Esophagus muscularis mucosa (tissue), 4 donors: ENCODE data around the gene PSMD14. TPM values are rescaled to one million over a fixed set of nuclear protein-coding genes. Genes with fewer than 3 reads are reported as not detected.

Experiments used
- DNase-seq: peaks from one replicate; pipeline ENCODE4 v3.0.0-alpha.2; 2017; ENCODE audit errors: extremely low spot score
- H3K27ac ChIP-seq, 4 donors: fragments of 200-600 bp; sonication (generic); replicated peaks in 1 of 4; 1 replicate in 3 of 4; 2 replicates in 1 of 4; pipeline ENCODE4 v1.5.1; 2016 to 2019; ENCODE audit warnings: mild to moderate bottlenecking in 1 of 4
- H3K27me3 ChIP-seq, 4 donors: fragments of 200-600 bp; sonication (generic); one replicate each; pipeline versions ENCODE4 v1.5.1 to v1.6.0; 2016 to 2019
- H3K36me3 ChIP-seq, 4 donors: fragments of 200-600 bp; sonication (generic); one replicate each; pipeline ENCODE4 v1.5.1; 2016 to 2019
- H3K4me1 ChIP-seq, 4 donors: fragments of 200-600 bp; sonication (generic); one replicate each; pipeline ENCODE4 v1.5.1; 2016 to 2019
- H3K4me3 ChIP-seq, 4 donors: fragments of 200-600 bp; sonication (generic); 1 replicate in 2 of 4; 2 replicates in 2 of 4; pipeline ENCODE4 v1.5.1; 2016 to 2019; ENCODE audit warnings: mild to moderate bottlenecking in 4 of 4, moderate library complexity in 1 of 4
- H3K9me3 ChIP-seq, 4 donors: fragments of 200-600 bp; sonication (generic); 1 replicate in 3 of 4; 2 replicates in 1 of 4; pipeline ENCODE4 v1.5.1; 2016 to 2019
- CTCF ChIP-seq, 3 experiments: fragments of 200-600 bp in 2 of 3; fragments of 450-650 bp in 1 of 3; sonication (generic) in 2 of 3; IDR thresholded peaks; one replicate each; pipeline ENCODE4 v1.5.1; 2017 to 2019; ENCODE audit warnings: antibody characterized with exemption in 3 of 3, mild to moderate bottlenecking in 2 of 3, moderate library complexity in 1 of 3
- EP300 ChIP-seq: sonication (generic); formaldehyde crosslinking; IDR thresholded peaks from one replicate; pipeline ENCODE4 v1.6.1; 2017; ENCODE audit warnings: antibody characterized with exemption
- POLR2A ChIP-seq: fragments of 450-650 bp; IDR thresholded peaks from one replicate; pipeline ENCODE4 v1.6.1; 2017; ENCODE audit warnings: antibody characterized with exemption, moderate library complexity, mild to moderate bottlenecking, low read depth
- POLR2AphosphoS5 ChIP-seq, 2 donors: sonication (generic); formaldehyde crosslinking; IDR thresholded peaks; one replicate each; pipeline ENCODE4 v1.6.1; 2017; ENCODE audit warnings: antibody characterized with exemption in 2 of 2
- WGBS: methylation state at CpG from one replicate; pipeline ENCODE4 v1.1.5; 2018; 5-methylcytosine and 5-hydroxymethylcytosine counted together
- intact Hi-C: fragments of 100-400 bp; cut with DNase I; formaldehyde crosslinking; loops from one replicate; pipeline ENCODE4 v1.15.1; 2023
- total RNA-seq, 4 donors: library from RNA; depleted of rRNA; stranded (reverse); fragments of >200 nt; gene quantifications; one replicate each; pipeline versions ENCODE4 v1.1.0 to v1.2.1, GENCODE V29; 2016

The PSMD14 gene
- total RNA-seq, 4 donors from 2014 or later: 26.1 to 46.2 (median 35.7) TPM

GRCh38 chr2:161343235-161343634 is 35.0 kb downstream of the PSMD14 start:
- no peaks in the 10 kb centered on the region for H3K9me3 ChIP-seq
- no peaks in the 10 kb centered on the region for H3K4me1 ChIP-seq
- no peak overlapping the region for H3K4me3 ChIP-seq
- TF ChIP-seq CTCF (IDR thresholded peaks at IDR 0.05): no peak
- TF ChIP-seq EP300: no peak
- TF ChIP-seq POLR2A: no peak
- no peak for TF ChIP-seq POLR2AphosphoS5 (IDR thresholded peaks at IDR 0.05)
- intact Hi-C loops: no loop called here
- no peaks in the 10 kb centered on the region for H3K27me3 ChIP-seq
- no peak overlapping the region for H3K27ac ChIP-seq
- peaks cover 0 to 4% (median 0%) of the 10 kb centered on the region in 4 donors for H3K36me3 ChIP-seq
- DNase-seq: no peak
- WGBS: 99% methylated on average over 3 of the region's 3 CpGs

GRCh38 chr2:161344692-161345091 is 36.5 kb downstream of the PSMD14 start:
- no peak for DNase-seq
- Histone ChIP-seq H3K4me3 (no peak overlapping the region), H3K9me3 (no peaks in the 10 kb centered on the region), H3K4me1 (no peaks in the 10 kb centered on the region), H3K27ac (no peak overlapping the region), H3K27me3 (no peaks in the 10 kb centered on the region), H3K36me3 (peaks cover 0 to 4% (median 0%) of the 10 kb centered on the region in 4 donors)
- intact Hi-C loops: no loop called here
- TF ChIP-seq EP300: no peak
- no peak for TF ChIP-seq POLR2AphosphoS5 (IDR thresholded peaks at IDR 0.05)
- no peak for TF ChIP-seq CTCF (IDR thresholded peaks at IDR 0.05)
- TF ChIP-seq POLR2A: no peak
- WGBS: 94% methylated on average over 2 of the region's 2 CpGs

- H3K36me3 ChIP-seq: no peaks in the 10 kb centered on the region
- no peak overlapping the region for H3K27ac ChIP-seq
- peaks cover 0 to 29% (median 14%) of the 10 kb centered on the region in 4 donors for H3K4me1 ChIP-seq
- H3K4me3 ChIP-seq: no peak overlapping the region
- no peaks in the 10 kb centered on the region for H3K9me3 ChIP-seq
- 81% methylated on average over 6 of the region's 6 CpGs for WGBS
- H3K27me3 ChIP-seq: no peaks in the 10 kb centered on the region
- no peak for DNase-seq
- intact Hi-C loops: no loop called here
- no peak for TF ChIP-seq EP300
- no peak for TF ChIP-seq POLR2A
- no peak for TF ChIP-seq POLR2AphosphoS5 (IDR thresholded peaks at IDR 0.05)
- no peak for TF ChIP-seq CTCF (IDR thresholded peaks at IDR 0.05)
Measured at GRCh38 chr2:161351678-161352077, 43.5 kb downstream of the PSMD14 start.

GRCh38 chr2:161352719-161353118 is 44.5 kb downstream of the PSMD14 start:
- H3K4me3 ChIP-seq: no peak overlapping the region
- no peaks in the 10 kb centered on the region for H3K9me3 ChIP-seq
- TF ChIP-seq POLR2AphosphoS5 (IDR thresholded peaks at IDR 0.05) (no peak), POLR2A (no peak), CTCF (IDR thresholded peaks at IDR 0.05) (no peak), EP300 (no peak)
- H3K4me1 ChIP-seq: peaks cover 0 to 39% (median 14%) of the 10 kb centered on the region in 4 donors
- no peaks in the 10 kb centered on the region for H3K27me3 ChIP-seq
- DNase-seq: no peak
- H3K36me3 ChIP-seq: no peaks in the 10 kb centered on the region
- no peak overlapping the region for H3K27ac ChIP-seq
- intact Hi-C loops: no loop called here

GRCh38 chr2:161353543-161353942 is 45.3 kb downstream of the PSMD14 start:
- TF ChIP-seq EP300 (no peak), CTCF (IDR thresholded peaks at IDR 0.05) (no peak), POLR2AphosphoS5 (IDR thresholded peaks at IDR 0.05) (no peak), POLR2A (no peak)
- no peaks in the 10 kb centered on the region for H3K9me3 ChIP-seq
- H3K27ac ChIP-seq: no peak overlapping the region
- intact Hi-C loops: no loop called here
- H3K4me3 ChIP-seq: no peak overlapping the region
- no peak for DNase-seq
- H3K4me1 ChIP-seq: peaks cover 0 to 39% (median 14%) of the 10 kb centered on the region in 4 donors
- 50% methylated on average over 1 of the region's 1 CpG for WGBS
- no peaks in the 10 kb centered on the region for H3K27me3 ChIP-seq
- no peaks in the 10 kb centered on the region for H3K36me3 ChIP-seq
